GM11168 (cell line): ENCODE measurements around the gene SLC1A4.
"Not testable (repeated sequence)": the region's sequence is repeated elsewhere in the genome, so short reads cannot be mapped to it uniquely, and the experiment has no call there.

Experiments used
- in situ Hi-C: fragments of 300-500 bp; cut with MboI; formaldehyde crosslinking; loops from one replicate; pipeline ENCODE4 v1.12.0; 2022; ENCODE audit warnings: low sequenced_read_pairs; ENCODE audit not compliant: unreplicated experiment

SLC1A4 gene

GRCh38 chr2:64963138-64963537 lies 26.1 kb upstream of the SLC1A4 start:
- in situ Hi-C loops = not testable (repeated sequence)

GRCh38 chr2:64963719-64964118 lies 25.5 kb upstream of the SLC1A4 start:
- in situ Hi-C loops = no loop called here

GRCh38 chr2:64966017-64966416 lies 23.2 kb upstream of the SLC1A4 start:
- in situ Hi-C loops = no loop called here

DNA sequence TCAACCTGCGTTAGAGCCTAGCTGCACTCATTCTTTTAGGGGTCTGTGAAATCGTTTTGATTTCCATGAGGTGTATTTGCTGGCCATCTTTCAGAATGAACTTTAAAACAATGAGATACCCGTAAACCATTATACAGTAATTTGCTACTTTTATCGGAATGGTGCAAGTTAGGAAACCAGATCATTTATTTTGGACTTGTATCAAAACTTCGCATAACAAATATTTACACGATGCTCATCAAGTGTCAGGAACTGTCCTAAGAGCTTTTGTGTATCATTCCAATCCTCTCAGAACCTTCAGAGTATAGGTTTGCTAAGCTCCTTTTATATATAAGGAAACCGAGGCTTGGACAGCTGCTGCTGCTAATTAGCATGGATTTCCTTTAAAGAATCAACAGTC lies 22.4 kb upstream of the SLC1A4 start:
- in situ Hi-C loops = no loop called here

GRCh38 chr2:64967601-64968000 lies 21.6 kb upstream of the SLC1A4 start:
- in situ Hi-C loops = no loop called here

GRCh38 chr2:64969086-64969485 lies 20.1 kb upstream of the SLC1A4 start:
- in situ Hi-C loops = not testable (repeated sequence)

GRCh38 chr2:64970495-64970894 lies 18.7 kb upstream of the SLC1A4 start:
- in situ Hi-C loops = no loop called here

DNA sequence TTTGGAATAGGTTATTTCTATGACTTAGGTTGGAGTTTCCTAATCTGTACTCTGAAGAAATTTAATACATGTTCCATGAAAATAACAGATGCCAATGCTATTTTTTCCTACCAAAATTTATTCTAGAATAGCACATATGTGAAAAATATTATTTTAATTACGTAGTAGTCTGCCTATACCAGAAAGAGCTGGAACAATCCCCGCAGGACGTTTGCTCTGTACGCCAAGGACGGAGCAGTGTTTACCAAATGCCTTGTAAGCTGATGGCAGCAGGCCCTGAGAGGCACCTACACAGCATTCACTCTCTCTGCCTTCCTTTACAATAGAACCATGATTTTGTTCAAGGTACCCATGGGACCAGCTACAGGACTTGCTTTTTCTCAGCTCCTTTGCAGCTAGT lies 16.8 kb upstream of the SLC1A4 start:
- in situ Hi-C loops = no loop called here

DNA sequence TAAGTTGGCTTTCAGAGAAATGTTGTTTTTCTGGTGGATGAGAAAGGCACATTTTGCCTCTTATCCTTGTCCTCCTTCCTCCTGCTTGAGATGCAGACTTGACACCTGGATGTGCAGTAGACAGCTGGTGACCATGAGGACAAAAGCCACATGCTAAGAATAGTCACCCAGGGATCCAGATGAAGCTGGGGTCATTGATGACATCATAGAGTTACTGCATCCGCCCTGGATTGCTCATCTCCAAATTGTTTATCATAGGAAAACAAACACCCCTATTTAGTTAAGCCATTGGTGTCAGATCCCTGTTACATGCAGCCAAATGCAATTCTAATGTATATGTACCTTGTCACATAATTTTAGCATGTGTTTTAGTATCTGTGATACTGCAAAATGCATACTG lies 16.3 kb upstream of the SLC1A4 start:
- in situ Hi-C loops = no loop called here

DNA sequence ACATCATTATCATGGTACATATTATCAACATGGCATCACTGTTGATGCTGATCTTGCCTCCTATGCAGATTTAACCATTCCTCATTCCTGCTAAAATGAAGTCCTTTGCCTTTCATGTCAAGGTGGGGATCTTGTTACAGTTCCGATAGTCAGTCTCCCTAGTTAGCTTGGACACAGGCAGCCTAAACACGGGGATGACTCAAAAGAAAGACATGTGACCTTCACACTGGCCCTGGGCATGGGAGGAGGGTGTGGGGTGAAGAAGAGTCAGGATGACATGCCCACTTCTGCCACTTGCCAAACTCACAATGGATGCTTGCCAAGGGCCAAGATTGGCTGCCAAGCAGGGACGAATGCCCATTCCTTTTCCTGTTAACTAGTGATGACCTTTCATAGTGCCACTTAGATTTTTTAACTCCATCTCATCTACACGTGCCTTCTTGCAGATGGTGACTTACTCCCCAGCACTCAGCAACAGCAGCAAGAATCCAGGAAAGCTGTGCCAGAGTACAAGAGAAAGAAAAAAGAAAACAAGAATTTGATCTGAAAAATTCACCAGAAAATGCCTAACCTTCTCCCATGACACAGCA lies 13.9 kb upstream of the SLC1A4 start:
- in situ Hi-C loops = no loop called here

- in situ Hi-C loops = no loop called here
These were observed 12.9 kb upstream of the SLC1A4 start for GRCh38 chr2:64976276-64976675.

GRCh38 chr2:64978514-64979268 lies 10.5 kb upstream of the SLC1A4 start:
- in situ Hi-C loops = no loop called here

DNA sequence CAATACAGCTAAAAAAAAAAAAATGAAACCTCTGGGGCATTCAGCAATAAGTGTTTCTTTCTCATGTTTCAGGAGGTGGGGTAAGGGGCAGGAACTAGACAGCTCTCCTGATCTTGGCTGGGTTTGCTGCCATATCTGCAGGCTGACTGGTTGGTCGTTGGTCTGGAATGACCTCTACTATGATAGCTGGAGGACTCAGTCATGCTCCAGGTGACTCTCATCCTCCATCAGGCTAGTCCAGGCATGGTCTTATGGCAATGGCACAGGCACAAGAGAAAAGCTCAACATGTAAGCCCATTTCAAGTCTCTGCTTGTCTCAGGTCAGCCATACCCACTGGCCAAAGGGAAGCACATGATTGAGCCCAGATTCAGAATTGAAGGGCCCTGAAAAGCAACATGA lies 9.5 kb upstream of the SLC1A4 start:
- in situ Hi-C loops = loop anchor here (5.0 kb wide), 1 partner anchor 42 kb away; no protein-coding TSS in a partner anchor

GRCh38 chr2:64980183-64980582 lies 9.0 kb upstream of the SLC1A4 start:
- in situ Hi-C loops = loop anchor here (5.0 kb wide), 1 partner anchor 43 kb away; no protein-coding TSS in a partner anchor

DNA sequence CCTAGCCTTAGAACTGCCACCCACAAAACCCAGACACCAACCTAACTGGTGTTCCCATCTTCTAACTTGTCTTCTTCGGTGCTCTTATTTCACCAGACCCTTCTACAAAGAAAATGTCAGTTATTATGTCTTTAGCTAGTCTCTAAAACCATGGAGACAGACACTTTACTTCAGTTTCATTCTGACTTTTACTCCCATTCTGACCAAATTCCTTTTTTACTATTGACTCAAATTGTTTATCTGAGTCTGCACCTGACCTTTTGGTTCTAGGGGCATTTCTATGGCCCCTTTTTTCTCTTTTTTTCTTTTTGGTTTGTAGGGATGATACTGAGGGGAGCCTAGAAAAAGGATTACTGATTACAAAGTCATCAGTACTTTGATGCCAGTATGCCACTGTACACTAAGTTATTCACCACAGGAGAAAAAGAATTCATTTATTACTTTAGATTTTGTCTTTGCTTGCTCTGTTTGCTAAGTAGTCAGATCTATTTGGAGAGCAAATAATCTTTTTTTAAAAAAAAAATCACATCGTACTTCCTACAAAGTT lies 6.8 kb upstream of the SLC1A4 start:
- in situ Hi-C loops = loop anchor here (5.0 kb wide), 1 partner anchor 45 kb away; no protein-coding TSS in a partner anchor

DNA sequence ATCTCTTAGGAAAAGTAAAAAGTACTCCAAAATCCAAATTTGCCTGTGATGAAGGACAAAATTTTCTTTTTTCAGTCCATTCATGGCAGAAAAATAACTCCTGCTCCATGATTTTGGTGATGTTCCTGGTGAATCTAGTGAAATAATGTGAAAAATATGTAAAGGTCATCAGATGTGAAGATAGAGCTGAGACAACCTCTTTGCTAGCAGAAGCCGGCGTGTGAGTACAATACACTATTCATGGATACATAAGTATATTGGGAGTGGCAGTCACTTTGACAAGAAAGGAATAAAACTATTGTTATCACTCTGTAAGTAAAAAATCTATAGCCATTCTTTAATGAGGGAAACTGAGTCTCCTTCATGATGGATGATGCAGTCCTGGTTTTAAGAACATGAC lies 6.3 kb upstream of the SLC1A4 start:
- in situ Hi-C loops = loop anchor here (5.0 kb wide), 1 partner anchor 46 kb away; no protein-coding TSS in a partner anchor

GRCh38 chr2:64985447-64985846 lies 3.8 kb upstream of the SLC1A4 start:
- in situ Hi-C loops = no loop called here

DNA sequence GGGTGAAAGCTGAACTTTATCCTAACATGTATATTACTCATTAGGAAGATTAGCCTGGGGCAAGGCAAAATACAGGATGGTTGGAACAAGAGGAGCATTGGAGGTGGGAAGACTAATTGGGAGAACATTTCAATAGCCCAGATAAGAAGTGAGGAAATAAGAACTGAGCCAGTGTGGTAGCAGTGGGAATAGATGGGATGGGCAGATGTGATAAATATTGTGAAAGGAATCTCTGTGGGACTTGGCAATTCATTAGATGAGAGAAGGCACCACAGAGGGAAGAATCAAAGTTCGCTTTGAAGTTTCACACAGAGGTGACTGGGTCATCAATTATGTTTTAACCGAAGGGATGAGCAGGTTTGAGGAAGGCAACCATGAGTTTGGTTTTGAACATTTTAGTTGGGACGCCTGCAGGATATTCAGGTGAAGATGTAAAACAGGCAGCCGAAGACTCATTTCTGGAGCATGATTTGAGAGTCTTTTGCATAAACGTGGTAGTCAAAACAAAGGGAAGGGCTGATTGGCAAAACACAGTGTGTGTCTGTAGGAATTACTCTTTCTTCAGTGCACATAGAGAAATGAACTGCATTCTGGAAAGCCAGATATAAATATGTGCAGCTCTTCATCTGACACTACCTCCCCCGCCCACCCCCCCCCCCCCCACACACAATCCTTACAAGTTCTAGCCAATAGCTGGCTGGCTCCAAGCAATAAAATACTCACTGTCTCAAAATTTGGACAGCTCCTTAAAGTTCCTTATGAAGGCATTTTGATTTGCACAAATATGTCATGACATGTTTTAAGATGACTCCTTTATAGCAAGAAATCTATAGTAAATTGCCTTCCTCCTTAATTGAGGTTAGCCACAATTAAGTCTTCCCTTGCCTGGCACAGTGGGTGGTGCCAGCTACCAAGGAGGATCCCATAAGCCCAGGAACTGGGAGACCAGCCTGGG lies 1.9 kb upstream of the SLC1A4 start:
- in situ Hi-C loops = no loop called here

- in situ Hi-C loops = no loop called here
These were observed 1.2 kb upstream of the SLC1A4 start for GRCh38 chr2:64987956-64988419.

DNA sequence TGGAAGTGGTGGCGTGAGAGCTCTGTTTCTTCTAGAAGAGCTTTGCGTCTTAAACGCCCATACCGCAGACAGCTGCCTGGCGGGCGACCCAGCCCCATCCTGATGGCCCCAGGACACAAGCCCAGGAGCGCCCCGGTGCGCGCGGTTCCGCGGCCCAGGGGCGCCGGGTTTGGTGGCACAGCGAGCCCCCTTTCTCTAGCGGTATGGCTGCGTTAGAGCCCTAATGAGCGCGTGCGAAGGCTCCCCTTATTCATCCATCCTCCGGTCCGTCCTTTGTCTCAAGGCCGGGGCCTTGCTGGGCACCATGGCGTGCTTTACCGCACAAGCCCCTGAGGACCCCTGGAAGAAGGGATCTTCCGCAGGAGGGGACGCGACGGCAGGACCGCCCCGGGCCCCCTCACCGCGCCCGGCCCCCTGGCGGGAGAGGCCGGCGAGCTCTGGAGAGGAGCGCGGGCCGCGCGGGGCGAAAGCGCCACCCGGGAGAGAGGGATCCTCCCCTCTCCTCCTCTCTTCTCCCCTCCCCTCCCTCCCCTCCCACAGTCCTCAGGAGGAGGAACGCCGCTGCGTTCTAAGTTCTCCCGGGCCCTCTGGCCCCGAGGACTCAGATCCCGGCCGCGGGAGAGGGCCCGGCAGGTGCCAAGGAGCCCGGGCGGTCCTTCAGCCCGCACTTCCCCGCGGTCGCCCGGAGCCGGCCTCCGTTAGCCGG lies 626 bp upstream of the SLC1A4 start:
- in situ Hi-C loops = no loop called here
